Liver (tissue), 3 donors: ENCODE data around the gene UGT1A6.

Source experiments
- TAF1 ChIP-seq: conservative IDR thresholded peaks from 2 replicates; pipeline ENCODE4 v1.6.1; 2016; ENCODE audit warnings: antibody characterized with exemption, mild to moderate bottlenecking
- TF ChIP-seq, protein P1 (sequence below): fragments of 150-350 bp; IDR thresholded peaks from 2 replicates; pipeline ENCODE4 v1.5.1; 2017; ENCODE audit warnings: improper control_type of control experiment, low read depth, low read length; ENCODE audit not compliant: missing input control
- TF ChIP-seq, protein P2 (sequence below): IDR thresholded peaks from 2 replicates; pipeline ENCODE4 v1.6.1; 2016; ENCODE audit warnings: antibody characterized with exemption
- donor health status: healthy.
- donor health status: healthy.

DNA sequence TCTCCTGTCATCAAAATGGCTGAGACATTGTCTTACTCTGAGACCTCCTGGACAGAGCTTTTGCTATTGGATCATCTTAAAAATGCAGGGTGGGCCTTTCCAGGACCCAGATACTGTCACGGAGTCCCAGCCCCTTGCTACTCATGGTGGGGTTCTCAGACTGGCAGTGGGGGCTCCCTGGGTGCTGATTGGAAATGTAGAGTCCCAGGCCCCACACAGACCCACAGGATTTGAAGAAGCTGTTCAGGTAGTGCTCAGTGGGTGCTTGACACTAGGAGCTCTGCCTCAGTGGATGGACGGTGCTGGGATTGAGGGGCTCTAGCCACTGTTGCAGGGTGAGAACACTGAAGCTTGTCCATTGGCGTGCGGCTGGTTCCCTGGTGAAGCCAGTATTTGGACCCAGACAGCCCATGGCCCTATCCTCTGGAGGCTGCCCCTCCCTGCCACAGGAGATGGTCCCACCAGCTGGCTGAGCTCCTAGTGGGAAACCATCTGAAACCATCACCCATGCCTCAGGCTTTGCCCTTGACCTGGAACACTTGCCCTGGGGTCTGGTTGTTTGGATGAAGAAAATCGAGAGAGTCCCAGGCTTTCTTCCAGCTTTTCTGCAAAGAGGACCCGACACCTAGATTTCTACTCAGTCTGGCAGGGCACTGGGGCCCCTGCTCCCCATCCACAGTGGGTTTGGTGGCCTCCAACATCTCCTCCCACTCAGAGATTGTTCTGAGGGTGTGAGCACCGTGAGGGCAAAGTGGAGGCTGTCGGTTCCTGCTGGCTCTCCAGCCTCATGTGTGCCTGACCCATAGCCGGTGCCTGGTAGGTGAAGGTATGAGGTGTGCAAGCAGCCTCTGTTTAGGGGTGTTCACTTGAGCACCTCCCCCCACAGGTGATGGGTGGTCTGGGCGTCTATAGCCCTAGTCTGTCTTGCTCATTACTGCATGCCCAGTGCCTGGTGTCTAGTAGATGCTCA is 115.6 kb downstream of the UGT1A6 start:
- no peak for TF ChIP-seq TAF1
- TF ChIP-seq, protein P1, sequence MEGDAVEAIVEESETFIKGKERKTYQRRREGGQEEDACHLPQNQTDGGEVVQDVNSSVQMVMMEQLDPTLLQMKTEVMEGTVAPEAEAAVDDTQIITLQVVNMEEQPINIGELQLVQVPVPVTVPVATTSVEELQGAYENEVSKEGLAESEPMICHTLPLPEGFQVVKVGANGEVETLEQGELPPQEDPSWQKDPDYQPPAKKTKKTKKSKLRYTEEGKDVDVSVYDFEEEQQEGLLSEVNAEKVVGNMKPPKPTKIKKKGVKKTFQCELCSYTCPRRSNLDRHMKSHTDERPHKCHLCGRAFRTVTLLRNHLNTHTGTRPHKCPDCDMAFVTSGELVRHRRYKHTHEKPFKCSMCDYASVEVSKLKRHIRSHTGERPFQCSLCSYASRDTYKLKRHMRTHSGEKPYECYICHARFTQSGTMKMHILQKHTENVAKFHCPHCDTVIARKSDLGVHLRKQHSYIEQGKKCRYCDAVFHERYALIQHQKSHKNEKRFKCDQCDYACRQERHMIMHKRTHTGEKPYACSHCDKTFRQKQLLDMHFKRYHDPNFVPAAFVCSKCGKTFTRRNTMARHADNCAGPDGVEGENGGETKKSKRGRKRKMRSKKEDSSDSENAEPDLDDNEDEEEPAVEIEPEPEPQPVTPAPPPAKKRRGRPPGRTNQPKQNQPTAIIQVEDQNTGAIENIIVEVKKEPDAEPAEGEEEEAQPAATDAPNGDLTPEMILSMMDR: no peak
- TF ChIP-seq, protein P2, sequence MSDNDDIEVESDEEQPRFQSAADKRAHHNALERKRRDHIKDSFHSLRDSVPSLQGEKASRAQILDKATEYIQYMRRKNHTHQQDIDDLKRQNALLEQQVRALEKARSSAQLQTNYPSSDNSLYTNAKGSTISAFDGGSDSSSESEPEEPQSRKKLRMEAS: no peak
